Vagina (tissue), 2 donors: ENCODE results near the gene BUD23.

ENCODE experiments used
- POLR2AphosphoS5 ChIP-seq, 2 donors: sonication (generic); formaldehyde crosslinking; IDR thresholded peaks; one replicate each; pipeline ENCODE4 v1.9.0; 2017; ENCODE audit warnings: antibody characterized with exemption in 2 of 2, mild to moderate bottlenecking in 2 of 2, low read depth in 1 of 2; ENCODE audit not compliant: insufficient read depth in 1 of 2
- TF ChIP-seq, protein P1 (sequence below), 3 experiments: fragments of 450-650 bp in 2 of 3; fragments of 200-600 bp in 1 of 3; sonication (generic) in 1 of 3; IDR thresholded peaks; one replicate each; pipeline ENCODE4 v1.5.1; 2017 to 2019; ENCODE audit warnings: antibody characterized with exemption in 3 of 3, mild to moderate bottlenecking in 2 of 3, moderate library complexity in 2 of 3

DNA sequence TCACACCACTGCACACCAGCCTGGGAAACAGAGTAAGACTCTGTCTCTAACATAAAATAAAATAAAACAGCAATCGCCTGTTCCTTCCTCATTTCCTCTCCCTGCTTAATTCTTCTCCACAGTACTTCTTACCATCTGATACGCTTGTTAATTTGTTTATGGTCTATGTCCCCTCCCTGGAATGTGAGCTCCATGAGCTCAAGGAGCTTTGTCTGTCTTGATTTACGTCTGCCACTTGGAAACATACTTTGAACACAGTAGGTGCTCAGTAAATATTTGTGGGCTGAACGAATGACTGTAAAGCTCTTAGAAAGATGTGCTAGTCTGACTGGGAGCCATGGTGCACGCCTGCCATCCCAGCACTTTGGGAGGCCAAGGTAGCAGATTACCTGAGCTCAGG is 45.2 kb downstream of the BUD23 start:
- TF ChIP-seq, protein P1, sequence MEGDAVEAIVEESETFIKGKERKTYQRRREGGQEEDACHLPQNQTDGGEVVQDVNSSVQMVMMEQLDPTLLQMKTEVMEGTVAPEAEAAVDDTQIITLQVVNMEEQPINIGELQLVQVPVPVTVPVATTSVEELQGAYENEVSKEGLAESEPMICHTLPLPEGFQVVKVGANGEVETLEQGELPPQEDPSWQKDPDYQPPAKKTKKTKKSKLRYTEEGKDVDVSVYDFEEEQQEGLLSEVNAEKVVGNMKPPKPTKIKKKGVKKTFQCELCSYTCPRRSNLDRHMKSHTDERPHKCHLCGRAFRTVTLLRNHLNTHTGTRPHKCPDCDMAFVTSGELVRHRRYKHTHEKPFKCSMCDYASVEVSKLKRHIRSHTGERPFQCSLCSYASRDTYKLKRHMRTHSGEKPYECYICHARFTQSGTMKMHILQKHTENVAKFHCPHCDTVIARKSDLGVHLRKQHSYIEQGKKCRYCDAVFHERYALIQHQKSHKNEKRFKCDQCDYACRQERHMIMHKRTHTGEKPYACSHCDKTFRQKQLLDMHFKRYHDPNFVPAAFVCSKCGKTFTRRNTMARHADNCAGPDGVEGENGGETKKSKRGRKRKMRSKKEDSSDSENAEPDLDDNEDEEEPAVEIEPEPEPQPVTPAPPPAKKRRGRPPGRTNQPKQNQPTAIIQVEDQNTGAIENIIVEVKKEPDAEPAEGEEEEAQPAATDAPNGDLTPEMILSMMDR (IDR thresholded peaks at IDR 0.05): no peak
- TF ChIP-seq POLR2AphosphoS5 (IDR thresholded peaks at IDR 0.05; ENCODE audit: insufficient read depth in 1 of 2, low read depth in 1 of 2): no peak
